ENCODE measurements around the gene WDR7.
A peak's percentile ranks its signal among the peaks of the same experiment; 100 is the strongest.

Gene WDR7

DNA sequence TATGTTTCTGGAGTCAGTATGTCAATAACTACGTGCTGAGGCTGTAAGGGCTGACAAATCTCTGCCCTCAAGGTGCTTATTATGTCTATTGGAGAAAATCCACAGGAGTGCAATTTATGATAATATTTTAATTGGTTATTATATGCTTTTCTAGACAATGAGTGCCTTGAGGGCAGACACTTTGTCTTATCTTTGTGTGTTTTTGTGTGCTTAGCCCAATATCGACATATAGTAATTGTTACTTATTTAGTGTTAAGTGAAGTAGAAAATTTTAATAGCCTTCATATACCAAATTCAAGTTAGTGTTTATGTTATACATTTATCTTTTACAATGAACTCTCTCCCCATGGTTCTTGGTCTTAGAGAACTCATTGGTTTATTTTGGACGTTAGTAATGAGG, 118.9 kb downstream of the WDR7 start:
- H3K4me3 ChIP-seq (ENCODE audit: low read length): no peak overlapping the region
- no peak for DNase-seq (ENCODE audit: low read depth, low spot score)

DNA sequence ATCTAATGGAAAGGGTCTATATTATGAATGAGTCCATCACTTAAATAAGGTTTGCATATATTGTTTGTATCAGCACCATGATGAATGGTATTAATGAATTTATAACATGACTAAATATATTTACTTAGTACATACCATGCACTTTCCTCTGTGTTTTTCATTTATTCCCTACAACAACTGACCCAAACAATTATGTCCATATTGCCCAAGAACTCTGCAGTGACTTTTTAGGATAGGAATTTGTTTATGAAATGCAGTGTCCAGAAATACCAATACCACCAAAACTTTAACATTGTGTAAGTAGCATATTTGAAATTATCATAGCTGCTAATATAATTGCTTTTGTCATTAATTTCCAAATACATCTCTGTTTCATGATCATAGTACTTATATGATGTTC, 119.7 kb downstream of the WDR7 start:
- no peak overlapping the region for H3K4me3 ChIP-seq (ENCODE audit: low read length)
- no peak for DNase-seq (ENCODE audit: low read depth, low spot score)

DNA sequence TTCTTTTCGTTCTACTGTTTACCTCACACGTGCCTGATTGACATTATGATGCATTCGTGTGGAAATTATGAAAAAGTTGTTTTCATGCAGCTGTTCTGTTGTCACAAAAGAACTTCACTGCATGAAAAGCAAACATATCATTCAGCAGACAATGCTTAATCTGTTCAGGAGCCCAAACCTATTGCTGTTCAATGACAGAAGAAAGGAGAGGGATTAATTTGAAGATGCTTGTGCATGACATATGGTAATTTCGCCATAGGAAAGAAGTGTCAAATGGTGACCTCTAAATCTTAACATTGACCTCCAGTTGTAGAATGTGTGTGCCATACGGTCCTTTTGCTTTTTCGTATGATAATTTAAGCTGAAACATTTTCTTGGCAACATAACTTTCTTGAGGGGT, 124.5 kb downstream of the WDR7 start:
- H3K4me3 ChIP-seq (ENCODE audit: low read length): no peak overlapping the region
- no peak for DNase-seq (ENCODE audit: low read depth, low spot score)

DNA sequence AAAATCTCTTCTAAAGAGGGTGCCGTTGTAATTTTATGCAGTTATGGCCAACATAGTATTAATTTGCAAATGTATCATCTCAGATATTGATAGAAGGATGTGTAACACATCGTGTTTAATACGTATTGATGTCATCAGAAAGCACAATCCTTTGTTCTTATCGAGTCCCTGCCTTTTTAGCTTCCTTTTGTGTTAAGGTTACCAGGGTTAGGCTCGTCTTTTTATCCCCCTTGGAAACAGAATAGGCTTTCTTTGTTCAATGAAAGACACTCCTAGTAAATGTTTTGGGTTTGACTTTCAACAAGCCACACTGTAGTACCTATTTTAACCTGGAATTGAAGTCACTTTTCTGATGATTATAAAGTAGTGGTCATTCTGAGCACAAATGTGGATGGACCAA, 136.2 kb downstream of the WDR7 start:
- no peak overlapping the region for H3K4me3 ChIP-seq (ENCODE audit: low read length)
- no peak for DNase-seq (ENCODE audit: low read depth, low spot score)

DNA sequence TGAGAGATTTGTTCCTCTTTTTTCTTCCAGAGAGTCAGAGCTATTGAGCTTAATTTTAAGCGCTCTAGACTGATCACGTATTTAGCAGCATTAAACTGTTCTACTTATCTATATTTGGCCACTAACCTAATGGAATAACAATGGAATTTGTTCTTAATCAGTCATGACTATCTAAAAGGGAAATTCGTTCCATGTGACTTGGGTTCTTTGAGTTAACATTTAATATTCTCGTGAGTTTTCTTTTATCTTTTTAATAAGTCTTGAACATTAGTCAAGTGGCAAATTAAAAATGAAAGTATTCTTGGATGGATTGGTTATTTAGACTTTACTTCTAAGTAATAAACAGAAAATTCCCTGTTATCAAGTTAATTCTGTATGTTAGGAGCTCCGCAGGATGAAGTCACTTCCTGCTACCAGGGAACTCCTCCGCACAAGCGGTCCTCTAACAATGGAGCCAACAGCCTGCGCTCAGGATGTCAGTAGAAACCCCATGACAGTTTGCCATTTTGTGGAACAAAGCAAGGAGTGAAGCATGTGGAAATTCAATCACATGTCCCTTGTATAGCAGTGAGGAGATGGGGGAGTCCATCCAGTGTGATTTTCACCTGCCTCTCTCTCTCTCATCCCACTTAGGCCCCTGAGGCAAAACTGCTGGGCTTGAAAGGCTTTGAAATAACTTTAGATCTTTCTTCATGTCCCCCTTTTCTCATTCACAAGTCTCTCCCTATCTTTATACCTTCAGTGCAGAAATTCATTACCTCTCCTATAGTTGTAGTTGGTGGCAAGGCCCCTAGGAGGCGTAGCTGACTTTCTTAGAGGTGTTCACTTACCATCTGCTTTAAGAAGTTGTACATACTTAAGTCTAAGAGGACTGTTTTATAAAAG, 138.1 kb downstream of the WDR7 start:
- no peak overlapping the region for H3K4me3 ChIP-seq (ENCODE audit: low read length)
- peak; percentile 45 for DNase-seq (ENCODE audit: low read depth, low spot score)

DNA sequence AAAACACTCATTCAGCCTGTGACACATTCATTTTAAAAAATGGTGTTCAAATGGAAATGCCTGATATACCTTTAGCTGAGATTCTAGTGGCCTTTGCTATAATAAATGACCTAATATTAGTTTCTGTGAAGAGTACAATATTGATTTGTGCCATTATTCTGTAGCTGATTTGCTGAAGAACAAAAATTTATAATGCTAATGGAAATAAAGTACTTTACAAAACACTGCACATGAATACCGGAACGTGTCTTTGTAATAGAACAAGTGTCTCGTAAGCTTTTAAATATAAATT, 138.7 kb downstream of the WDR7 start:
- no peak for DNase-seq (ENCODE audit: low read depth, low spot score)
- H3K4me3 ChIP-seq (ENCODE audit: low read length): no peak overlapping the region

DNA sequence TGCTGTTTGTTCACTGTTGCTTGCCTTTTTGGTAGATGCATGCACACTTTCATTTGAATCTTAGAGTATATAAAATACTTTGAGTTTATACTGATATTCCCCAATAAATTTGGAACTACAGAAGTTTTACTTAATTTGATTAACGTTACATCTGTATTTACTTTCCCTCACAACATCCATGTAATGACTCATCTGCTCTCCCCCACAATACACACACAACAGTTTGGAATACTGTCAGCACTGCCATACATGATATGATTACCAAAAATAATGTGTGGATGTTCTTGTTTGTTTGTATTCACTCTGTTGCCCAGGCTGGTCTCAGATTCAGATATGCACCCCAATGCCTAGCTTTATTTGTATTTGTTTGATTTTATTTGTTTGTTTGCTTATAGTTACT, 144.2 kb downstream of the WDR7 start:
- no peak for DNase-seq (ENCODE audit: low read depth, low spot score)

DNA sequence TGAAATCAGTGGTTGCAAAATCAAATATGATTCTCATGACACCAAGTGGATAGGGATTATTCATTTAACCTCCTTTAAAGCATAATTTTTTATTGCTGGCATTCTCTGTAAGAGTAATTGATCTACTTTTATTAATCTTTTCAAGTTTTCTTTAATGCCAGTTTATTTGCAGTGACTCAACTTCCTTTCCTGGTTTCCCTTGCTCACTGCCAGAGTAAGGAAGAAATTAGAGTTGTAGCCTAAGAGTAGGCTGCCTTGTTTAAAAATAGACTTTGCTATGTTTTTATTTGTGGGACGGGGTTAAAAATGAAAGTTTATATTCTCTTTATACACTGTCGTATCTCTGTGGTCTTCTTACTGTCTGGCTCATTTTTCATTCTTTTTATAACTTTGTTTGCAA, 148.6 kb downstream of the WDR7 start:
- no peak overlapping the region for H3K4me3 ChIP-seq (ENCODE audit: low read length)
- DNase-seq (ENCODE audit: low read depth, low spot score): no peak

More for the DNA sequence above, 144.2 kb downstream of the WDR7 start:
- H3K4me3 ChIP-seq (ENCODE audit: low read length): no peak overlapping the region

DNA sequence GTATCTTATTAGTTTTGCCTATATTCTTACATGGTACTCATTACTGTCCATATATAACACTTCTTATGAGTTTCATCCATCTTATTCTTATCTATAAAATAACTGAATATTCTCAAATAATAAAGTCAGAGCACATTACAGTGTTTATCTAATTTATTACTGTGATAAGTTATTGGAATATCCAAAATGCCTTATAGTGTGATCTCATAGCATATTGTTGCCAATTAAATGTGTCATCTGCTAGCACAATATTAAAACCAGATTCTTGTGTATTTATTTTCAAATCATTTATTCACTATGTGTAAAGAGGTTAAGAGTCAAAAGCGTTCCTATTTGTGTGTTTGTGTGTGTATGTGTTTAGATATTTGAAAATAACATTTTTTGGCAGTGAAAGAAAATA, 151.9 kb downstream of the WDR7 start:
- no peak overlapping the region for H3K4me3 ChIP-seq (ENCODE audit: low read length)
- DNase-seq (ENCODE audit: low read depth, low spot score): no peak

DNA sequence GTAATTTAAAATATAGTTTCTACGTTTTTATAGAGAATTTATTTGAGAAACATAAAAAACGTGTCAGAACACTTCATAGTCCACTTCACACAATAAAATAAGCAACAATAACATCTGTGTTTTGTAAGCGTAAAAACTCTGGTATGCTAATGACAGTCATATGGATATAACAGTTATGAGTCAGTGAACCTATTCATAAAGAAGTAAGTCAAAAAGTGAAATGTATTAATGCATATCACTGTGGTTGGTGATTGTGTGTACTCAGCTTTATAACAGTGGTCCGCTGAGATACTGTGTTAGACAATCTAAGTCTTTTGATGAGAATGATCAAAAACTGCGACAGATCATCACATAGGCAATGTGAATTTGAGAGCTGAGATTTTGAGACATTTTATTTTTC, 153.2 kb downstream of the WDR7 start:
- no peak for DNase-seq (ENCODE audit: low read depth, low spot score)
- no peak overlapping the region for H3K4me3 ChIP-seq (ENCODE audit: low read length)

DNA sequence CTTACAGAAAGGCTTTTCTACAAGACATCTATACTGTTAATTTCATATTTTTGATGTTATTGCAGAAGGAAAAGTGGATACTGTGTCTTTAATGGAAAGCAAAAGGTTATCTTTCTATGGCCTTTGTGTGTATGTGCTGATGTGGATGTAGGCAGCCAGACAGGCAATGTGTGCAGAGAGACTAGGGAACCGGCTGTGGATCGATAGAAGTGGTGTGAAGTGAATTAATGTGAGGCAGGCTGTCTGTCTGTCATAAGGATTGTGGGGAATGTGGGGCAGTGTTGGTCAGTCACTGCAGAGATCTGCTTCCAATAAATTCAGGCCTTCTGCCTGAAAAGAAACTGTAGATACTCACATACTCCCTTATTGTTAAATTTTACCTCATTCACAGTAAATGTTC, 156.7 kb downstream of the WDR7 start:
- no peak overlapping the region for H3K4me3 ChIP-seq (ENCODE audit: low read length)
- DNase-seq (ENCODE audit: low read depth, low spot score): no peak

DNA sequence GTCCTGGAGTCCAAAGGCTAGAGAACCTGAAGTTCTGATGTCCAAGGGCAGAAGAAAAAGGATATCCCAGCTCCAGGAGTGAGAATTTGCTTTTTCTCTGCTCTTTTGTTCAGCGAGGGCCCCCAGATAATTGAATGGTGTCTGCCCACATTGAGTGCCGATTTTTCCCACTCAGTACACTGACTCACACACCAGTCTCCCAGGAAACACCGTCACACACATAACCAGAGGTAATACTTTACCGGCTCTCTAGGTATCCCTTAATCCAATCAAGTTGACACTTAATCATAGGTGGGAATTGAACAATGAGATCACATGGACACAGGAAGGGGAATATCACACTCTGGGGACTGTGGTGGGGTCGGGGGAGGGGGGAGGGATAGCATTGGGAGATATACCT, 161.5 kb downstream of the WDR7 start:
- DNase-seq (ENCODE audit: low read depth, low spot score): no peak
- H3K4me3 ChIP-seq (ENCODE audit: low read length): no peak overlapping the region

DNA sequence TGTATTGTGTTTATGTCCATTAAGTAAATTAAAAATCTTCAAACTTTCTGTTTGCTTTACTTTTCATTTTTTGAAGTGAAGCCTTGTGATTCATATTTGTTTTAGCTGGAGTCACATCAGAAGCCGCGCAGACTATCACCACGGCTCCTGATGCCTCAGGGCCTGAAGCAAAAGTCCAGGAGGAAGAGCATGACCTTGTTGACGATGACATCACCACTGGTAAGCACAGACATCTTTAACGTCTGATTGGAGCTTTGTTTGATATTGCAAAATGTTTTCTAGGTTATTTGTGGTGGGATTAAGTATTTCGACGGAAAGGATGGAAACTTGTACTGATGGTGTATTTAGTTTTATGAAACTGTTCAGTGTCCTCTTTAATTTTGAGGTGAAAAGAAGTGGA, 164.8 kb downstream of the WDR7 start:
- DNase-seq (ENCODE audit: low read depth, low spot score): no peak
- H3K4me3 ChIP-seq (ENCODE audit: low read length): no peak overlapping the region

DNA sequence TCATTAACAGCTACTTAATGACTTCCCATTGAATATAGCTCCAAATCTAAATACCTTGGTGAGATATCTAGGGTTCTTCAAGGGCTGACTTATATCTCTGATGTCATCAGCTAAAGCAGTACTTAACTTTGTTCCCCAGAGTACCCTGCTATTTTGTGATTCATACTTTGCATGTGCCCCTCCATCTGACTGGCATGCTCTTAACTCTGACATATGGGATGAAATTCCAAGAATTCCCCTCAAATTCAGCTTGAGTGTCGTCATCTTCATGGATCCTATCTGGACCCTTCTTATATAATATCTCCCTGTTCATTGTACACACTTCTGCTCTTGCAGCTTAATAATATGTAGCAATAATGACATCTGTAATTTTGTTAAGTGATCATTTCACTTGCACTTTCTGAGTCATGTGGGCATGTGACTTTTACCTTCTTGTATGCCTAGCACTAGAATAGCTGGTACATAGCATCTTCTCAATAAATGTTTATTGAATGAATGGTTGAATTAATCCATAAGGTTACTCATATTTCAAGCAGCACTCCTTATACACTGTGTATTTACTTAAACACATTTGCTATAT, 172.9 kb downstream of the WDR7 start:
- DNase-seq (ENCODE audit: low read depth, low spot score): no peak
- H3K4me3 ChIP-seq (ENCODE audit: low read length): no peak overlapping the region

DNA sequence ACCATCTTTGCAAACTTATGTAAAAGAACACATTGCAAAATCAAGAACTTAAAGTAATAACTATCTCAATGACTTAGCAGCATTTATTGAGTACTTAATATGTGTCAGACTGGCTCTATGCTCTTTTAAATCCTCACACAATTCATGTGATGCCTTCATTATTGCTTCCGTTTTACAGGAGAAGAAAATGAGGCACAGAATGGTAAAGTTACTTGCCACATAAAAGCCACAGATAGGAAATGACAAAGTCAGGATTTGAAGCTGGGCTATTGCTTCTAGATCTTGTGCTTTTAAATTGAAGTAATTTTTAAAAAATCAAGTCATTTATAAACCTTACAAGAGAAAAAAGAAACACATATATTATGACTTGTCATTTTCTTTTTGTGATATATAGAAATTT, 174.2 kb downstream of the WDR7 start:
- DNase-seq (ENCODE audit: low read depth, low spot score): peak; percentile 41
- H3K4me3 ChIP-seq (ENCODE audit: low read length): no peak overlapping the region

DNA sequence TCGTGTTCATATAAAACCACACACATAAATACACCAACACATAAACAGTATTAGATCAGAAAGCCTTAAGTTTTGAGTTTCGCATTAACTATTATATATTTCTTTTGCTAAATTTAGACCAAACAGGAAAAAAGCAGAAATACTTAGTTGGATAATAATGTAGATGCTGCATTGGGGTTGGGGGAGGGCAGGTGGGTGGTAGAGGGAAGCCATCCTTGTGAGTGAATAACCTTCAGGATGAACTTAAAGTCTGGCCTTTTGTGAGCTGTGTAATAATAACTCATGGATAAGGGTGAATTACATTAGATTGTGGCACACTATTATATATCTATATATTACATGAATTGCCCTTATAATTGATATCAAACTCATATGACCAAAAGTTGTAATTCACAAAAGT, 174.7 kb downstream of the WDR7 start:
- no peak for DNase-seq (ENCODE audit: low read depth, low spot score)
- H3K4me3 ChIP-seq (ENCODE audit: low read length): no peak overlapping the region

DNA sequence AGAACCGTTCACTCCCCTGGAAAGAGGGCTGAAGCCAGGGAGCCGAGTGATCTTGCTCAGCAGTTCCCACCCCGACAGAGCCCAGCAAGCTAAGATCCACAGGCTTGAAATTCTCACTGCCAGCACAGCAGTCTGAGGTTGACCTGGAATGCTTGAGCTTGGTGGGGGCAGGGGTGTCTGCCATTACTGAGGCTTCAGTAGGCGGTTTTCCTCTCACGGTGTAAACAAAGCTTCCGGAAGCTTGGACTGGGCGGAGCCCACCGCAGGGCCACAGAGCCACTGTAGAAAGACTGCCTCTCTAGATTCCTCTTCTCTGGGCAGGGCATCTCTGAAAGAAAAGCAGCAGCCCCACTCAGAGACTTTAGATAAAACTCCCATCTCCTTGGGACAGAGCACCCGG, 180.8 kb downstream of the WDR7 start:
- DNase-seq (ENCODE audit: low read depth, low spot score): no peak
- no peak overlapping the region for H3K4me3 ChIP-seq (ENCODE audit: low read length)

DNA sequence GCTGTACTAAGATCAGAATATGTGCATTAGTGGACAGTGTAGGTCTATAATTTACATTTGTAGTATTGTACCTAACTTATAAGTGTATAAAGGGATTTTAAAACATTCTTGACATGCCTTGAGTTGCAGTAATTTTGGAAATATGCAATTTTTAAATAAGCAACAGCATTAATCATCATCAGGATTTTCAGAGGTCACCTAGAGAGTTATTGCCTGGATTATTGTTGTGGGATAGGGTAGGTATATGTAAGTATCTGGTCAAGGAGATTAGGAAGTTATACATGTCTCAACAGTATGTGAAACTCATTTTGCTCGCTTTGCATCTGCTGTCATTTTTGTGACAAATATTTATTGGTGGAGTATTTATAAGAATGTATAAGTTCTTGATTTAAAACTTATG, 184.2 kb downstream of the WDR7 start:
- no peak overlapping the region for H3K4me3 ChIP-seq (ENCODE audit: low read length)
- DNase-seq (ENCODE audit: low read depth, low spot score): no peak

DNA sequence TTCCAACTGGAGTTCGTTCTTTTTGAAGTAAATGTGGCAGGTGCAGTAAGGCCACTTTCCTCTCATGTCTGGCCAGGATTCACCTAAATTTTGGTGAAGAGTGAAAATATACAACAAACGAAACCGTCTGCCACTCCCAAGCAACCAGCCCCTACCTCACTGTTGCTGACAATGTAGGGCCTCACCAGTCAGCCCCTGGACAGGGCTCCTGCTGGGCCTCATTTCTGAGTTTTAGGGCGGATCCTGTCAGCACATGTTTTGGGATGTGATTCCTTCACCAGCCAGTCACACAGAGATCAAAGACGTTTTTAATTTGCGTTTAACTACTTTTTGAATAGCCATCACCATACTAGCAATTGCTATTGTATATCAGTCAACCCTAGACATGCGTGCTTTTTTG, 185.0 kb downstream of the WDR7 start:
- DNase-seq (ENCODE audit: low read depth, low spot score): no peak
- no peak overlapping the region for H3K4me3 ChIP-seq (ENCODE audit: low read length)

DNA sequence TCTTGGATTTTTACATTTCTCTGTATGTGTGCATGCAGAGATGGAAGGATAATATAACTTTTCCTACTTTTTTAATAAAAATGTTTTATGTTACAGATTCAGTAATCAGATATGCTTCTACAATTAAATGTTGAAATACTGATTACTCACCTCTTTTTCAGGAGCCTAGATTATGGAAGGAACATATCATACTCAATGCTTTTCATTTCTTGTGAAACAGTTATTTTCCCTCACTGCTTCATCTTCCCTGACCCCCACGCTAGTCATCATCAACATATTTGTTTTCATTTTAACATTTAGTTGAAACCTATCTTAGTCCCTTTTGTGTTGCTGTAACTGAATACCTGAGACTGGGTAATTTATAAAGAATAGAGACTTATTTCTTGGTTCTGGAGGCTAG, 190.7 kb downstream of the WDR7 start:
- no peak overlapping the region for H3K4me3 ChIP-seq (ENCODE audit: low read length)

DNA sequence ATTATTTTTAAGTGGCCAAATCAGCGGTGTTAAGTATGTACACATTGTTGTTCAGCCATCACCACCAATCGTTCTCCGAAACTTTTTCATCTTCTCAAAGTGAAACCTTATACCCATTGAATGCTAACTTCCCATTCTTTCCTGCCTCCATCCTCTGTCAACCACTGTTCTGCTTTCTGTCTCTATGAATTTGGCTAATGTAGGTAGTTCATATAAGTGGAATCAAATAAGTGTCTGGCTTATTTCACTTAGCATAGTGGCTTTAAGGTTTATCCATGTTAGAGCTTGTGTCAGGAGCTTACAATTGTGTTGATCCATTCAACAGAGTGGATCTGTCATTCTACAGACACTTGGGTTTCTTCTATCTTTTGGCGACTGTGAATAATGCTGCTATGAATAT, 192.1 kb downstream of the WDR7 start:
- no peak for DNase-seq (ENCODE audit: low read depth, low spot score)
- no peak overlapping the region for H3K4me3 ChIP-seq (ENCODE audit: low read length)

More for the DNA sequence above, 190.7 kb downstream of the WDR7 start:
- no peak for DNase-seq (ENCODE audit: low read depth, low spot score)

Measured in Jurkat, Clone E6-1 (cell line).